ENCODE measurements around the gene SCN4A.

The SCN4A gene

GRCh38 chr17:64001763-64002529 lies 29.2 kb upstream of the SCN4A start:
- no peak for DNase-seq (ENCODE audit: low spot score)

- no peak for DNase-seq (ENCODE audit: low spot score)
These were observed 28.4 kb upstream of the SCN4A start for GRCh38 chr17:64001091-64001579.

GRCh38 chr17:63999680-64000531 lies 27.2 kb upstream of the SCN4A start:
- no peak for DNase-seq (ENCODE audit: low spot score)

- DNase-seq (ENCODE audit: low spot score), result no peak
These were observed 26.3 kb upstream of the SCN4A start for GRCh38 chr17:63998721-63999679.

GRCh38 chr17:63998050-63998720 lies 25.5 kb upstream of the SCN4A start, which contains the start of gene PRR29:
TSS of gene PRR29 (plus strand) at chr17:63998351. CDS start at chr17:63998365, 14 bp downstream.
- no peak for DNase-seq (ENCODE audit: low spot score)

GRCh38 chr17:63997341-63998048 lies 24.8 kb upstream of the SCN4A start:
- no peak for DNase-seq (ENCODE audit: low spot score)

- DNase-seq (ENCODE audit: low spot score), result no peak
These were observed 23.9 kb upstream of the SCN4A start for GRCh38 chr17:63996430-63997182.

- DNase-seq (ENCODE audit: low spot score), result no peak
These were observed 22.9 kb upstream of the SCN4A start for GRCh38 chr17:63995626-63996025.

GRCh38 chr17:63993368-63993985 lies 20.8 kb upstream of the SCN4A start:
- DNase-seq (ENCODE audit: low spot score), result no peak

GRCh38 chr17:63991611-63992010 lies 18.9 kb upstream of the SCN4A start:
- no peak for DNase-seq (ENCODE audit: low spot score)

GRCh38 chr17:63989622-63990345 lies 17.1 kb upstream of the SCN4A start:
- no peak for DNase-seq (ENCODE audit: low spot score)

- DNase-seq (ENCODE audit: low spot score), result no peak
These were observed 16.3 kb upstream of the SCN4A start for GRCh38 chr17:63988741-63989621.

GRCh38 chr17:63988127-63988478 lies 15.4 kb upstream of the SCN4A start:
- DNase-seq (ENCODE audit: low spot score), result no peak

GRCh38 chr17:63987221-63988126 lies 14.8 kb upstream of the SCN4A start:
- no peak for DNase-seq (ENCODE audit: low spot score)

- no peak for DNase-seq (ENCODE audit: low spot score)
These were observed 14.1 kb upstream of the SCN4A start for GRCh38 chr17:63986821-63987220.

- no peak for DNase-seq (ENCODE audit: low spot score)
These were observed 12.8 kb upstream of the SCN4A start for GRCh38 chr17:63985387-63986140.

Data from globus pallidus (tissue), 1 donor.